Erythroblast (primary cell): ENCODE data around the gene TAF1.

ENCODE experiments used
- GATA1 ChIP-seq: IDR thresholded peaks from 2 replicates; pipeline ENCODE4 v1.6.1; 2011; ENCODE audit warnings: low read depth, mild to moderate bottlenecking, control low read depth, low read length, moderate library complexity
- POLR2A ChIP-seq: IDR thresholded peaks from 2 replicates; pipeline ENCODE4 v1.6.1; 2011; ENCODE audit warnings: mild to moderate bottlenecking, low read length

DNA sequence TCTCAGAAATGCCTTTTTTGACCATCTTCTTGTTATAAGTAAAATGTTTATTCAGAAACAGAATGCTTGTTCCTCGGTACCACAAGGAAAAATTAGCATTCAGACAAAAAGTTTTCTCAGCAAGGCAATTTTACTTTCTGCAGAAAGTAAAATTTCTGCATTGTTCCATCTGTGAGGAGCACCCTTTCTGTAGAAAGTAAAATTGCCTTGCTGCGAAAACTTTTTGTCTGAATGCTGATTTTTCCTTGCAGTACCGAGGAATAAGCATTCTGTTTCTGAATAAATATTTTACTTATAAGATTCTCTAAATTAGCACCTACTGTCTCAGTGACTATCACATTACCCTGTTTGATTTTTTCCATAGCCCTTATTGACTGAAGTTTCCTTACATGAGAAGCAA, 39.8 kb upstream of the TAF1 start:
- TF ChIP-seq POLR2A (no peak), GATA1 (no peak)
